Tibial artery (tissue), 4 donors: ENCODE measurements around the gene PRKAG2.

ENCODE experiments used
- DNase-seq, 2 donors: peaks; one replicate each; pipeline ENCODE4 v3.0.0-alpha.2; 2019
- H3K27ac ChIP-seq, 2 donors: fragments of 200-600 bp; sonication (generic) in 1 of 2; 1 replicate in 1 of 2; 2 replicates in 1 of 2; pipeline ENCODE4 v1.5.1; 2018 to 2019; ENCODE audit warnings: mild to moderate bottlenecking in 1 of 2
- H3K27me3 ChIP-seq, 2 donors: fragments of 200-600 bp; sonication (generic) in 1 of 2; one replicate each; pipeline versions ENCODE4 v1.5.1 to v1.6.0; 2016 to 2019
- H3K36me3 ChIP-seq, 3 donors: fragments of 200-600 bp; sonication (generic) in 2 of 3; one replicate each; pipeline ENCODE4 v1.5.1; 2016 to 2019; ENCODE audit warnings: mild to moderate bottlenecking in 2 of 3
- H3K4me1 ChIP-seq, 4 donors: fragments of 200-600 bp; sonication (generic) in 2 of 4; 1 replicate in 3 of 4; 2 replicates in 1 of 4; pipeline ENCODE4 v1.5.1; 2016 to 2019
- H3K4me3 ChIP-seq, 2 donors: fragments of 200-600 bp; sonication (generic) in 1 of 2; 1 replicate in 1 of 2; 2 replicates in 1 of 2; pipeline ENCODE4 v1.5.1; 2018 to 2019; ENCODE audit warnings: mild to moderate bottlenecking in 2 of 2
- H3K9me3 ChIP-seq, 3 donors: fragments of 200-600 bp; sonication (generic) in 1 of 3; one replicate each; pipeline ENCODE4 v1.5.1; 2016 to 2019
- intact Hi-C: fragments of 100-400 bp; cut with DNase I; formaldehyde crosslinking; loops from one replicate; pipeline ENCODE4 v1.15.0; 2023; ENCODE audit warnings: low total_unique reads
- TF ChIP-seq, protein P1 (sequence below), 2 experiments: fragments of 200-600 bp in 1 of 2; fragments of 450-650 bp in 1 of 2; IDR thresholded peaks; one replicate each; pipeline ENCODE4 v1.5.1; 2017 to 2019; ENCODE audit warnings: antibody characterized with exemption in 2 of 2, mild to moderate bottlenecking in 1 of 2, moderate library complexity in 1 of 2

The PRKAG2 gene

GRCh38 chr7:151735851-151736402, 141.0 kb downstream of the PRKAG2 start:
- intact Hi-C loops: no loop called here
- Histone ChIP-seq H3K27ac (peak overlapping the region; percentile 42 to 48), H3K9me3 (no peaks in the 10 kb centered on the region), H3K4me3 (peak overlapping the region; percentile 21 to 39), H3K4me1 (peaks cover 0 to 22% (median 12%) of the 10 kb centered on the region in 4 donors), H3K27me3 (no peaks in the 10 kb centered on the region), H3K36me3 (no peaks in the 10 kb centered on the region)
- DNase-seq: no peak
- TF ChIP-seq, protein P1, sequence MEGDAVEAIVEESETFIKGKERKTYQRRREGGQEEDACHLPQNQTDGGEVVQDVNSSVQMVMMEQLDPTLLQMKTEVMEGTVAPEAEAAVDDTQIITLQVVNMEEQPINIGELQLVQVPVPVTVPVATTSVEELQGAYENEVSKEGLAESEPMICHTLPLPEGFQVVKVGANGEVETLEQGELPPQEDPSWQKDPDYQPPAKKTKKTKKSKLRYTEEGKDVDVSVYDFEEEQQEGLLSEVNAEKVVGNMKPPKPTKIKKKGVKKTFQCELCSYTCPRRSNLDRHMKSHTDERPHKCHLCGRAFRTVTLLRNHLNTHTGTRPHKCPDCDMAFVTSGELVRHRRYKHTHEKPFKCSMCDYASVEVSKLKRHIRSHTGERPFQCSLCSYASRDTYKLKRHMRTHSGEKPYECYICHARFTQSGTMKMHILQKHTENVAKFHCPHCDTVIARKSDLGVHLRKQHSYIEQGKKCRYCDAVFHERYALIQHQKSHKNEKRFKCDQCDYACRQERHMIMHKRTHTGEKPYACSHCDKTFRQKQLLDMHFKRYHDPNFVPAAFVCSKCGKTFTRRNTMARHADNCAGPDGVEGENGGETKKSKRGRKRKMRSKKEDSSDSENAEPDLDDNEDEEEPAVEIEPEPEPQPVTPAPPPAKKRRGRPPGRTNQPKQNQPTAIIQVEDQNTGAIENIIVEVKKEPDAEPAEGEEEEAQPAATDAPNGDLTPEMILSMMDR (IDR thresholded peaks at IDR 0.05): no peak

- TF ChIP-seq, protein P1 (IDR thresholded peaks at IDR 0.05): no peak
- no peak for DNase-seq
- intact Hi-C loops: no loop called here
- Histone ChIP-seq H3K9me3 (no peaks in the 10 kb centered on the region), H3K4me1 (peaks cover 0 to 22% (median 12%) of the 10 kb centered on the region in 4 donors), H3K36me3 (no peaks in the 10 kb centered on the region), H3K27me3 (no peaks in the 10 kb centered on the region), H3K4me3 (peak overlapping the region; percentile 21 to 39), H3K27ac (peak overlapping the region; percentile 42 to 48)
These were observed 141.6 kb downstream of the PRKAG2 start for GRCh38 chr7:151735186-151735850.

- Histone ChIP-seq H3K27ac (no peak overlapping the region), H3K9me3 (no peaks in the 10 kb centered on the region), H3K36me3 (no peaks in the 10 kb centered on the region), H3K4me3 (no peak overlapping the region), H3K27me3 (no peaks in the 10 kb centered on the region), H3K4me1 (peaks cover 0 to 25% (median 13%) of the 10 kb centered on the region in 4 donors)
- TF ChIP-seq, protein P1 (IDR thresholded peaks at IDR 0.05): no peak
- no peak for DNase-seq
- intact Hi-C loops: no loop called here
These were observed 143.9 kb downstream of the PRKAG2 start for GRCh38 chr7:151732834-151733592.

GRCh38 chr7:151732292-151732691, 144.6 kb downstream of the PRKAG2 start:
- H3K9me3 ChIP-seq: no peaks in the 10 kb centered on the region

GRCh38 chr7:151731022-151731441, 145.9 kb downstream of the PRKAG2 start:
- Histone ChIP-seq H3K4me1 (peaks cover 0 to 21% (median 13%) of the 10 kb centered on the region in 4 donors), H3K27ac (no peak overlapping the region), H3K4me3 (no peak overlapping the region), H3K27me3 (no peaks in the 10 kb centered on the region), H3K9me3 (no peaks in the 10 kb centered on the region), H3K36me3 (no peaks in the 10 kb centered on the region)
- no peak for DNase-seq
- TF ChIP-seq, protein P1 (IDR thresholded peaks at IDR 0.05): no peak
- intact Hi-C loops: no loop called here

More at GRCh38 chr7:151732292-151732691, 144.6 kb downstream of the PRKAG2 start:
- TF ChIP-seq, protein P1 (IDR thresholded peaks at IDR 0.05): no peak
- H3K4me3 ChIP-seq: no peak overlapping the region
- H3K27ac ChIP-seq: no peak overlapping the region
- peaks cover 0 to 30% (median 19%) of the 10 kb centered on the region in 4 donors for H3K4me1 ChIP-seq
- no peak for DNase-seq
- H3K36me3 ChIP-seq: no peaks in the 10 kb centered on the region
- H3K27me3 ChIP-seq: no peaks in the 10 kb centered on the region
- intact Hi-C loops: no loop called here
